SK-N-SH treated with all-trans-retinoic acid at 6 μM for 48 hours (cell line): Measurements from ENCODE around the gene CHCHD6.

Source experiments
- ATAC-seq: fragments of 200-7000 bp; cut with Tn5 transposase; 3 replicates; pipeline ENCODE4 v1.9.1; 2020; ENCODE audit warnings: mild to moderate bottlenecking, moderate library complexity
- ARNTL ChIP-seq: fragments of 450-650 bp; formaldehyde crosslinking; IDR thresholded peaks from 2 replicates; pipeline ENCODE4 v1.5.0; 2020; ENCODE audit warnings: low read depth, mild to moderate bottlenecking, moderate library complexity, borderline replicate concordance
- BACH2 ChIP-seq: fragments of 250-450 bp; sonication (Bioruptor Pico); IDR thresholded peaks from 2 replicates; pipeline ENCODE4 v1.9.0; 2021; ENCODE audit warnings: mild to moderate bottlenecking, borderline replicate concordance
- CSRNP3 ChIP-seq: fragments of 250-450 bp; sonication (Bioruptor Pico); IDR thresholded peaks from 2 replicates; pipeline ENCODE4 v1.5.1; 2021; ENCODE audit warnings: mild to moderate bottlenecking, moderate library complexity
- GLIS3 ChIP-seq: fragments of 250-450 bp; sonication (Bioruptor Pico); IDR thresholded peaks from 2 replicates; pipeline ENCODE4 v1.5.0; 2020; ENCODE audit warnings: mild to moderate bottlenecking, moderate library complexity
- ISL1 ChIP-seq: fragments of 250-450 bp; sonication (Bioruptor Pico); IDR thresholded peaks from 2 replicates; pipeline ENCODE4 v2.1.2; 2022; ENCODE audit warnings: mild to moderate bottlenecking, moderate library complexity
- OSR1 ChIP-seq: fragments of 250-450 bp; sonication (Bioruptor Pico); IDR thresholded peaks from 2 replicates; pipeline ENCODE4 v1.8.0; 2022; ENCODE audit warnings: moderate library complexity, mild to moderate bottlenecking, inconsistent platforms
- POU6F1 ChIP-seq: fragments of 250-450 bp; sonication (Bioruptor Pico); IDR thresholded peaks from 2 replicates; pipeline ENCODE4 v1.8.0; 2021; ENCODE audit warnings: low read depth, mild to moderate bottlenecking, moderate library complexity, borderline replicate concordance
- PPARA ChIP-seq: fragments of 250-450 bp; sonication (Bioruptor Pico); IDR thresholded peaks from 2 replicates; pipeline ENCODE4 v1.5.0; 2020; ENCODE audit warnings: mild to moderate bottlenecking, borderline replicate concordance
- RARB ChIP-seq: fragments of 250-450 bp; sonication (Bioruptor Pico); IDR thresholded peaks from 2 replicates; pipeline ENCODE4 v1.8.0; 2021; ENCODE audit warnings: mild to moderate bottlenecking, moderate library complexity
- SNAI2 ChIP-seq: fragments of 250-450 bp; sonication (Bioruptor Pico); IDR thresholded peaks from 2 replicates; pipeline ENCODE4 v1.5.0; 2020; ENCODE audit warnings: mild to moderate bottlenecking, moderate library complexity
- TOX ChIP-seq: fragments of 250-450 bp; sonication (Bioruptor Pico); IDR thresholded peaks from 2 replicates; pipeline ENCODE4 v1.8.0; 2021; ENCODE audit warnings: mild to moderate bottlenecking, moderate library complexity, borderline replicate concordance
- ZC3H10 ChIP-seq: fragments of 250-450 bp; sonication (Bioruptor Pico); IDR thresholded peaks from 2 replicates; pipeline ENCODE4 v1.5.1; 2021; ENCODE audit warnings: mild to moderate bottlenecking, moderate library complexity
- ZFP3 ChIP-seq: fragments of 250-450 bp; sonication (Bioruptor Pico); IDR thresholded peaks from 2 replicates; pipeline ENCODE4 v1.5.0; 2020; ENCODE audit warnings: mild to moderate bottlenecking, moderate library complexity
- ZFP30 ChIP-seq: fragments of 450-650 bp; formaldehyde crosslinking; IDR thresholded peaks from 2 replicates; pipeline ENCODE4 v1.5.0; 2022; ENCODE audit warnings: mild to moderate bottlenecking, moderate library complexity
- ZNF565 ChIP-seq: fragments of 450-650 bp; formaldehyde crosslinking; conservative IDR thresholded peaks from 2 replicates; pipeline ENCODE4 v1.5.0; 2020; ENCODE audit warnings: low read depth, mild to moderate bottlenecking, moderate library complexity
- ZNF70 ChIP-seq: fragments of 450-650 bp; formaldehyde crosslinking; IDR thresholded peaks from 2 replicates; pipeline ENCODE4 v1.5.0; 2020; ENCODE audit warnings: mild to moderate bottlenecking, moderate library complexity
- ZNF8 ChIP-seq: fragments of 450-650 bp; formaldehyde crosslinking; IDR thresholded peaks from 2 replicates; pipeline ENCODE4 v1.5.0; 2020; ENCODE audit warnings: mild to moderate bottlenecking, moderate library complexity
- TF ChIP-seq, protein P1 (sequence below): fragments of 250-450 bp; sonication (Bioruptor Pico); IDR thresholded peaks from 2 replicates; pipeline ENCODE4 v1.5.1; 2020; ENCODE audit warnings: low read depth, mild to moderate bottlenecking, moderate library complexity
- TF ChIP-seq, protein P2 (sequence below): fragments of 250-450 bp; sonication (Bioruptor Pico); IDR thresholded peaks from 2 replicates; pipeline ENCODE4 v1.8.0; 2020; ENCODE audit warnings: mild to moderate bottlenecking, moderate library complexity, borderline replicate concordance

CHCHD6 gene

DNA sequence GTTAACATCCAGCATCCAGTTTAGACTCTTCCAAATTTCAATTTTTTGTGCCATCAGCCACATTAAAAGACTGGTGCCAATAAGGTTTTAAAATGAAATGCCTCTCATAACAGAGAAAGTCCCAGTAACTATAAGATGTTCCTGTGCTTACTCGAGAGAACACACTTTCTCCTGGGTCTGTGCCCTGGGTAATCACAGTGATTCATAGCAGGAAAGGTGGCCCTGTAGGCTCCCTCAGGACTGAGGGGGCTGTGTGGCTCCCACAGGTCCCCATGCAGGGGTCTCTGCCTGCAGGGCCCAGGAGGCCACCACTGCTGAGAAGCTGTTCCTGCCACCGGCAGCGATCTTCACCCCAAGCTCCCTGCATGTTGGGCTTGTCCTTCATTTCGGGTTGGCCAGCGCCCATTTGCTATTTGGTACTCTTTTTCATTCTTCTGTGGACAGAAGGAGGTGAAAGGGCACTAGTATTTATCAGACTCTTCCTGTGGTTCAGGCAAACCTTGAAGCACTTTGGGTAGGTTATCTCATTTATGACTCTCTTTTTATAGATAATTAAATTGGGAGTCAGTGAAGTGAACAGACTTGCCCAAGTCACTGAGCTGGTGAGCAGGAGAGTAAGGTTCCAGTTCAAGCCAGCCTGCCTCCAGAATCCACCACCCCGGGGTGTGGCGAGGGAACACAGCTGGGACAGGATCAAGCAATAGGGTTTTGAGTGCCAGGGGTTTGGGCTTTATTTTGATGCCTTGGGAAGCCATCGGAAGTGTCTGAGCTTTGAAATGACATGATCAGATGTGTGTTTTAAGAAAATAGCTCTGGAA is 234.7 kb downstream of the CHCHD6 start:
- no peak for TF ChIP-seq ISL1 (CRISPR knock-in tag)
- TF ChIP-seq ZNF70 (CRISPR knock-in tag) = no peak
- TF ChIP-seq CSRNP3 = no peak
- TF ChIP-seq ZFP30 (CRISPR knock-in tag) = no peak
- ATAC-seq = no peak; the same call in 2 of the 3 replicates

DNA sequence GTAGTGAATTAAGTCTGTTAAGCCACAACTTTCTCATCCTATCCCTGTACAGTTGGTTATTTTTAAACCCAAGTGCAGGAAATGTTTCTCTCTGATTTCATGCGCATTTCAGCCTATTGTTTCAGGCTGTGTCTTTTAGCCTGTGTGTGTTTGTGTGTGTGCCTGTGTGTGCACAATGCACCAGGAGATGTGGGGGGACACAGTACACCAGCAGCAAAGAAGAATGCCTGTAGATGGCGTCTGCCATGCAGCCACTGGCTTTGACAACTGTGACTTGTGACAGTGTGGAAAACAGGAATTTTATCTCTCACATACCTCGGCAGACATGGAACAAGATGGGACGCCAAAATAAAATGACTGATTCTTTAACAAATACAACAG is 235.3 kb downstream of the CHCHD6 start:
- TF ChIP-seq RARB (no peak), BACH2 (CRISPR knock-in tag) (no peak), GLIS3 (CRISPR knock-in tag) (no peak), ZNF565 (CRISPR knock-in tag) (no peak), SNAI2 (no peak), CSRNP3 (no peak), PPARA (CRISPR knock-in tag) (no peak), ZNF8 (CRISPR knock-in tag) (no peak), ARNTL (no peak), POU6F1 (CRISPR knock-in tag) (no peak)
- TF ChIP-seq, protein P1, sequence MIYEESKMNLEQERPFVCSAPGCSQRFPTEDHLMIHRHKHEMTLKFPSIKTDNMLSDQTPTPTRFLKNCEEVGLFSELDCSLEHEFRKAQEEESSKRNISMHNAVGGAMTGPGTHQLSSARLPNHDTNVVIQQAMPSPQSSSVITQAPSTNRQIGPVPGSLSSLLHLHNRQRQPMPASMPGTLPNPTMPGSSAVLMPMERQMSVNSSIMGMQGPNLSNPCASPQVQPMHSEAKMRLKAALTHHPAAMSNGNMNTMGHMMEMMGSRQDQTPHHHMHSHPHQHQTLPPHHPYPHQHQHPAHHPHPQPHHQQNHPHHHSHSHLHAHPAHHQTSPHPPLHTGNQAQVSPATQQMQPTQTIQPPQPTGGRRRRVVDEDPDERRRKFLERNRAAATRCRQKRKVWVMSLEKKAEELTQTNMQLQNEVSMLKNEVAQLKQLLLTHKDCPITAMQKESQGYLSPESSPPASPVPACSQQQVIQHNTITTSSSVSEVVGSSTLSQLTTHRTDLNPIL (CRISPR knock-in tag) = no peak
- no peak for ATAC-seq

- ATAC-seq = no peak
- TF ChIP-seq RARB (no peak), SNAI2 (no peak), ZFP30 (CRISPR knock-in tag) (no peak), OSR1 (CRISPR knock-in tag) (no peak), ZFP3 (no peak), BACH2 (CRISPR knock-in tag) (no peak), ISL1 (CRISPR knock-in tag) (no peak), ZNF70 (CRISPR knock-in tag) (no peak), CSRNP3 (no peak)
- TF ChIP-seq, protein P1 (CRISPR knock-in tag) = no peak
Measured at GRCh38 chr3:126939733-126940132, 235.7 kb downstream of the CHCHD6 start.

DNA sequence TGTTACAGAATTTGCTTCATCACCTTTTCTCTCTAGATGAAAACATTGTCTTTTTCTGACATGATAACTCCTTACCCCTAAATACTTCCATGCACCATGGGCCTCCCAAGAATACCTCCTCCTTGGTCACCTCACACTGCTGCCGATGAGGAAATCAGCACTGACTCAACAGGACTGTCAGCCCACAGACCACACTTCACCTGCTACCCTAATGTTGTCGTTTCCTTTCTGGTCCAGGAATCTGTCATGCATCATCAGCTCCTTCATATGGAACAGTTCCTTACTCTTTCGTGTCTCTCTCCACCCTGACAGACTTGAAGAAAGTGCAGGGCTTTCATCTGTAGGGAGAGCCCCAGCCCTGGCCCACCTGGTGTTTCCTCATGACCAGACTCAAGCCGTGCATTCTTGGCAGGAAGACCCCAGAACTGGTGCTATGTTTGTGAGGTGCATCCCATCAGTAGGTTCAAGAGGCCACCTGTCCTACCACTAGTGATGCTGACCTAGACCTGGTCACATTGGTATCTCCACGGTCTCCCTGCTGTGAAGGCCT is 237.8 kb downstream of the CHCHD6 start:
- ATAC-seq = no peak
- TF ChIP-seq TOX (CRISPR knock-in tag) = no peak
- TF ChIP-seq ZC3H10 (CRISPR knock-in tag) = no peak
- TF ChIP-seq ZNF565 (CRISPR knock-in tag) = no peak
- no peak for TF ChIP-seq POU6F1 (CRISPR knock-in tag)
- no peak for TF ChIP-seq GLIS3 (CRISPR knock-in tag)
- TF ChIP-seq ZFP3 = no peak
- TF ChIP-seq ZFP30 (CRISPR knock-in tag) = no peak
- TF ChIP-seq, protein P2, sequence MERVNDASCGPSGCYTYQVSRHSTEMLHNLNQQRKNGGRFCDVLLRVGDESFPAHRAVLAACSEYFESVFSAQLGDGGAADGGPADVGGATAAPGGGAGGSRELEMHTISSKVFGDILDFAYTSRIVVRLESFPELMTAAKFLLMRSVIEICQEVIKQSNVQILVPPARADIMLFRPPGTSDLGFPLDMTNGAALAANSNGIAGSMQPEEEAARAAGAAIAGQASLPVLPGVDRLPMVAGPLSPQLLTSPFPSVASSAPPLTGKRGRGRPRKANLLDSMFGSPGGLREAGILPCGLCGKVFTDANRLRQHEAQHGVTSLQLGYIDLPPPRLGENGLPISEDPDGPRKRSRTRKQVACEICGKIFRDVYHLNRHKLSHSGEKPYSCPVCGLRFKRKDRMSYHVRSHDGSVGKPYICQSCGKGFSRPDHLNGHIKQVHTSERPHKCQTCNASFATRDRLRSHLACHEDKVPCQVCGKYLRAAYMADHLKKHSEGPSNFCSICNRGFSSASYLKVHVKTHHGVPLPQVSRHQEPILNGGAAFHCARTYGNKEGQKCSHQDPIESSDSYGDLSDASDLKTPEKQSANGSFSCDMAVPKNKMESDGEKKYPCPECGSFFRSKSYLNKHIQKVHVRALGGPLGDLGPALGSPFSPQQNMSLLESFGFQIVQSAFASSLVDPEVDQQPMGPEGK = no peak
